Measurements from ENCODE around the gene ZNF398.
"Not testable (repeated sequence)": the region's sequence is repeated elsewhere in the genome, so short reads cannot be mapped to it uniquely, and the experiment has no call there.

Gene ZNF398

DNA sequence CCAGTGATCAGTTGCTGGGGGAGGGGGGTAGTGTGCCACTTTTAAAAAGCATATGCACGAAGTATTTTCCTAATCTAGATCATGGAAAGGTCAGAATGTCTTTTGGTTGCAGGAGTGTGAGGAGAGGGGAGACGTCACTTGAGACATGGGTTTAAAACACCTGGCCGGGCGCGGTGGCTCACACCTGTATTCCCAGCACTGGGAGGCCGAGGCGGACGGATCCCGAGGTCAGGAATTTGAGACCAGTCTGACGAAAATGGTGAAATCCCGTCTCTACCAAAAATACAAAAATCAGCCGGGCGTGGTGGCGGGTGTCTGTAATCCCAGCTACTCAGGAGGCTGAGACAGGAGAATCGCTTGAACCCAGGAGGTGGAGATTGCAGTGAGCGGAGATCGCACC is 79.1 kb downstream of the ZNF398 start:
- not testable (repeated sequence) for DNase-seq (ENCODE audit: low read depth)

GRCh38 chr7:149226840-149227494 is 79.7 kb downstream of the ZNF398 start:
- DNase-seq (ENCODE audit: low read depth) = no peak

DNA sequence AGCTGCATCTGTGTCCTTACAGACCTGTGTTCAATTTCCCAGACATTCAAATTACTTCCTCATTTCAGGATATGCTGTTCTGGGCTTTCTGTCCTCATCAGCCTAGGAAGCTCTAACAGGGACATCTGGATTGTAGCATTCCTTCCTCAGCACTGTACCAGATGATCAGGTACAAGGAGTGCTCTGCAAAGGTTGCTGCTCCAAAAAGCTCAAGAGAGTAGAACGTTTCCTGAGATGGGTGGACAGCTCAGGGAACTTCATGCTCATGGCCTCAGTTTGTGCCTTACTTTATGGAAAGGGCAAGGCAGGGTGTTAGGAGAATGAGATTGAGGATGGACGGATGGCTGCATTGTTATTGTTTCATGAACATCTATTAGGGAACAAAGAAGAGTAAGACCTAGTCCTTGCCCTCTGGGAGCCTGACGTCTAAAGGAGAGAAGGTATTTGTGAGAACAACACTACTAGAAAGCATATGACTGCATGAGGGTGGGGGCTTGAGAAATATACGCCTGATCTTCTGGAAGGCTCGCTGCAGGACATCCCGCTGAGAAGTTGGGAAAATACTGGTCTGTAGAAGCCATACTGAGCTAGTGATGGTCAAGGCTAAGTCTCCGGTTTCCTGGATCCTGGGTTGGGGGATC is 81.7 kb downstream of the ZNF398 start:
- no peak for DNase-seq (ENCODE audit: low read depth)

DNA sequence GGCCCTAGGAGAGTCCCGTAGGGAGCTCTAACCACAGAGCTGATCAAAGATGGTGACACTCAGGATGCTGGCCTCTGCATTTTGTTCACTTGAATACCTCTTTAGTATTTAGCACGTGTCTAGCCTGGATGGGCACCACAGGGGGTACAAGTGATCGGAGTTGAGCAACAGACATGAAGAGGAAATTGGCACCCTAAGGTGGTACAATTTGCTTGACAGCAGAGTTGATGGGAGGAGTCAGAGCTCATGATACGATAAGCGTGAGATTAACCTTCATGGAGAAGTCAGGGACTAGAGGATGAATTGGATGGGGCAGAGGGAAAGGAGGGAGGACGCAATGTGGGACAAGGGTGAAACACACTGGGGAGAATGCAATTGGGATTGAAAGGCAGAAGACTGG is 82.3 kb downstream of the ZNF398 start:
- no peak for DNase-seq (ENCODE audit: low read depth)

DNA sequence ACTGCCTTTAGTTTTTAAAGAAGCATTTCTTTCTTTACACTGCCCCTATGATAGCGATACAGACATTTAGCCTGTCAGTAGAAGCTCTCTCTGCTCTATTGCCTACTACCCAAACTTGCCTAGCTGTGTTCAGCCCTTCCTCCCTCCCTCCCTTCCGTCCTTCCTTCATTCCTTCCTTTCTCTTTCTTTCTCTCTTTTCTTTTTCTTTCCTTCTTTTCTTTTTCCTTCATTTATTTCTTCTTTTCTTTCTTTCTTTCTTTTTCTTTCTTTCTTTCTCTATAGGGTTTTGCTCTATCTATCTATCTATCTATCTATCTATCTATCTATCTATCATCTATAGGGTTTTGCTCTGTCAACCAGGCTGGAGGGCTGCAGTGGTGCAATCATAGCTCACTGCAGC is 85.1 kb downstream of the ZNF398 start:
- no peak for DNase-seq (ENCODE audit: low read depth)

Measured in activated T-helper 1 cell treated with Interleukin-2 at 50 U/mL for 16 hours (primary cell).